Suppressor macrophage treated with lipopolysaccharide for 1 hour (primary cell): ENCODE data around the gene TSKS.

Experiments
- DNase-seq, 3 donors: peaks; one replicate each; pipeline ENCODE4 v3.0.0-alpha.2; 2020 to 2022

The TSKS gene

DNA sequence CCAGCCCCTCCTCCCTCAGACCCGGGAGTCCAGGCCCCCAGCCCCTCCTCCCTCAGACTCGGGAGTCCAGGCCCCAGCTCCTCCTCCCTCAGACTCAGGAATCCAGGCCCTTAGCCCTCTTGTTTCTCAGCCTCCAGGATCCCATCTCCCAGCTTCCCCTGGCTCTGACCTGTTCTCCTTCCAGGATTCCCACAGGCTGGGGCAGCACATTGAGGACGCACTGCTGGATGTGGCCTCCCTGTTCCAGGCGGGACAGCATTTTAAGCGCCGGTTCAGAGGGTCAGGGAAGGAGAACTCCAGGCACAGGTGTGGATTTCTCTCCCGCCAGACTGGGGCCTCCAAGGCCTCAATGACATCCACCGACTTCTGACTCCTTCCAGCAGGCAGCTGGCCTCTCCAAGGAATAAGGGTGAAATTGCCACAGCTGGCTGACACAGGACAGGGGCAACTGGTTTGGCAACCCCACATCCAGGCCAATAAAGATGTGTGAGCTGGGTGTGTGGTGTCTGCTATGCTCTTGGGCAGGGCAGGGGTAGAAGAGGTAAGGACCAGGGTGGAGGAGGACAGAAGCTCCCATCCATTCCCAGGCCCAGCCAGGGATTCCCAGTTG, 49.8 kb downstream of the TSKS start:
- no peak for DNase-seq

DNA sequence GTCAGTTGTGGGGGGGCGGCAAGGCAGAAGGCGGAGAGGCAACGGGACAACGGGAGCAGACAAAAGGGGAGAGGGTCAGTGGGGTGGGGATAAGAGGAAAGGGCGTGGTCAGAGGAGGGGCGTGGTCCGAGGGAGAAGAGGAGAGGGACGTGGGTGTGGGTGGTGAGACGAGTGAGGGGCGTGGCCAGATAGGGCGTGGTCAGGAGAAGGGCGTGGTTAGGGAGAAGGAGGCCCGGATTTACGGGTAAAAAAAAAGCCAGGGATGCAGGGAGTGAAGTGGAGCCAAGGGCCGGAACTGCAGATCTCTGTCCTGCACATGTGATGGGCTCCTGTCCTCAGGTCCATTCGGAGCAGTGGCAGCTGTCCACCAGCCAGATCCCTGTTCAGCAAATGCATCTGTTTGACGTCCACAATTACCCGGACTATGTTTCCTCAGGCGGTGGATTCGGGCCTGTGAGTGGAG, 50.7 kb downstream of the TSKS start:
- DNase-seq: peak in 2 of 3 donors; percentile 13 to 30

DNA sequence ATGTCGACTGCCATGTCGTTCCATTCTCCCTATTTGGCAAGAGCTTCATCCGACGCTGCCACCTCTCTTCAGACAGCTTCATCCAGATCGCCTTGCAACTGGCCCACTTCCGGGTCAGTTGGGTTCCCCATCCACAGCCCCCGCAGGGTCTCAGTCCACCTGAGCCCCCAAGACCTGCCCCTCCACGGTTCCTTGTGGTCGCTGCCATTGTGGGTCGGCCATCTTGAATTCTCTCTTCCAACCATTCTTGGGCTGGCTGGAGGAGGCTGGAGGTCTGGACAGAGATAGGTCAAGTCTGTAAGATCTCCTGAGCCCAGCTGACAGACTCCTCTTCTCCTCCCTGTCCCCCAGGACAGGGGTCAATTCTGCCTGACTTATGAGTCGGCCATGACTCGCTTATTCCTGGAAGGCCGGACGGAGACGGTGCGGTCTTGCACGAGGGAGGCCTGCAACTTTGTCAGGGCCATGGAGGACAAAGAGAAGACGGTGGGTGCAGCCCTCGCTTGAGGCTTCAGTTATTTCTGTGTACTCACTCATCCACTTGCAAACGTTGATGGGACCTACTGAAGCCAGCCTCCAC, 52.6 kb downstream of the TSKS start:
- DNase-seq: no peak

DNA sequence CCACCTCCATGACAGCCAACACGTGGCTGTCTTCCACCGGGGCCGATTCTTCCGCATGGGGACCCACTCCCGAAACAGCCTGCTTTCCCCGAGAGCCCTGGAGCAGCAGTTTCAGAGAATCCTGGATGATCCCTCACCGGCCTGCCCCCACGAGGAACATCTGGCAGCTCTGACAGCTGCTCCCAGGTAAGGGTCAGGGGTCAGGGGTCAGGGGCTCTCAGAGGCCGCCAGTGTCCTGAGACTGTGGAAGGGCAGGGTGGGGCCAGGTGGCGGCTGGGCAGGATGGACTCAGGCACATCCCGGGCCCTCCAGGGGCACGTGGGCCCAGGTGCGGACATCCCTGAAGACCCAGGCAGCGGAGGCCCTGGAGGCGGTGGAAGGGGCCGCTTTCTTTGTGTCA, 57.2 kb downstream of the TSKS start:
- no peak for DNase-seq

DNA sequence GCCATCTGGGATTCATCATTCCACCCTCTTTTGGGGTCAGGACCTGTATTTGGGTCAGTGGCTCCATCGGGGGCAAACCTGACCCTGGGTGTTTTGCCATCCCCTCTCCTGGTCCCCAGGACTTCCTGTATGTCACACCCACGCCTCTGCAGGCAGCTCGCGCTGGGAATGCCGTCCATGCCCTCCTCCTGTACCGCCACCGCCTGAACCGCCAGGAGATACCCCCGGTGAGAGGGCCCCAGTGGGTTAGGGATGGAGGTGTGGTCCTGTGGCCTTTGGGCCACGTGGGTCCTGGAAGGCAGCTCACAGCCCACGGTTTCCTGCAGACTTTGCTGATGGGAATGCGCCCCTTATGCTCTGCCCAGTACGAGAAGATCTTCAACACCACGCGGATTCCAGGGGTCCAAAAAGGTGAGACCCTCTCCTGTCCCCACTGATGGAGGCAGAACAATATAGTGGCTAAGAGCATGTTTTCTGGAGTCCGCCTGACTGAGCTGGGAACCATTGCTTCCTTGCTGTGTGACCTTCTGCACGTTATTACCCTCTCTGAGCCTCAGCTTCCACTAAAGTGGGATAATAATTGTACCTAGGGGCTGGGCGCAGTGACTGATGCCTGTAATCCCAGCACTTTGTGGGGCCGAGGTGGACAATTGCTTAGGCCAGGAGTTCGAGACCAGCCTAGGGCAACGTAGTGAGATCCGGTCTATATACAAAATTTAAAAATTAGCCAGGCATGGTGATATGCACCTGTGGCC, 58.0 kb downstream of the TSKS start:
- DNase-seq: no peak

DNA sequence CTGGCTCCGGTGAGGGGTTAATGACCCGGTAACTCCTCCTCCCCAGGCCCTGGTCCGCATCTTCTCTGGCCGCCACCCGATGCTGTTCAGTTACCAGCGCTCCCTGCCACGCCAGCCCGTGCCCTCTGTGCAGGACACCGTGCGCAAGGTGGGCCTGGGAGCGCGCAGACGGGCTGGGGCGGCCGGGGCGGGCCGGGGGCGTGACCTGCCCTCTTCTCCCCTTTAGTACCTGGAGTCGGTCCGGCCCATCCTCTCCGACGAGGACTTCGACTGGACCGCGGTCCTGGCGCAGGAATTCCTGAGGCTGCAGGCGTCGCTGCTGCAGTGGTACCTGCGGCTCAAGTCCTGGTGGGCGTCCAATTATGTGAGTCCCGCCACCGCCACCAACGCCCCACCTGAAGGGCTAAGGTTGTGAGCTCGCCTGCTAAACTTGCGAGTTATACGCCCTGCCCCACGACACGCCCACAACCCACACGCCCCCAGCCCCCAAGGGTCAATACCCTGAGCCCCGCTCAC, 61.8 kb downstream of the TSKS start:
- DNase-seq: no peak

DNA sequence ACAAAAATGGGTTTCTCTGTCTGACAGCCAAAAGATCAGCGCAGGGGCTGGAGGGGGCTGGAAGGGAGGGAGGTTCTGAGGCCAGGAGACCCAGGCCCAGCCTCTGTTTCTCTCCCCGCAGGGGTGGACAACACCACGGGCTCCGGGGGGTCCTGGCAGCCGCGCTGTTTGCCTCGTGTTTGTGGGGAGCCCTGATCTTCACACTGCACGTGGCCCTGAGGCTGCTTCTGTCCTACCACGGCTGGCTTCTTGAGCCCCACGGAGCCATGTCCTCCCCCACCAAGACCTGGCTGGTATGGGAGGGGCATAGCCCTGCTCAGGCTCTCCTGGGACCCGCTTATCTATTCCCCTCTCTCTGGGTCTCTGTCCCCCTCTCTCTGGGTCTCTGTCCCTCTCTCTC, 62.5 kb downstream of the TSKS start:
- no peak for DNase-seq

DNA sequence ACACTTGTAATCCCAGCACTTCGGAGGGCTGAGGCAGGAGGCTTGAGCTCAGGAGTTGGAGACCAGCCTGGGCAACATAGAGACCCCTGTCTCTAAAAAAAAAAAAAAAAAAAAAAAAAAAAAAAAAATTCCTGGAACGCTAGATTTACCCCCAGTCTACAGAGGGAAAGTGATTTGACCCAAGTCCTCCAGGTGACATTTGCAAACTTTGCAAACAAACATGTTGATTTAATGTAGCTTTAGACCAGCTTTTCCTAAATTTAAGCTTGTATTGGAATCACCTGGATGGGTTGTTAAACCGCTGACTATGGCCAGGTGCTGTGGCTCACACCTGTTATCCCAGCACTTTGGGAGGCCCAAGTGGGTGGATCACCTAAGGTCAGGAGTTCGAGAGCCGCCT, 63.7 kb downstream of the TSKS start:
- no peak for DNase-seq

DNA sequence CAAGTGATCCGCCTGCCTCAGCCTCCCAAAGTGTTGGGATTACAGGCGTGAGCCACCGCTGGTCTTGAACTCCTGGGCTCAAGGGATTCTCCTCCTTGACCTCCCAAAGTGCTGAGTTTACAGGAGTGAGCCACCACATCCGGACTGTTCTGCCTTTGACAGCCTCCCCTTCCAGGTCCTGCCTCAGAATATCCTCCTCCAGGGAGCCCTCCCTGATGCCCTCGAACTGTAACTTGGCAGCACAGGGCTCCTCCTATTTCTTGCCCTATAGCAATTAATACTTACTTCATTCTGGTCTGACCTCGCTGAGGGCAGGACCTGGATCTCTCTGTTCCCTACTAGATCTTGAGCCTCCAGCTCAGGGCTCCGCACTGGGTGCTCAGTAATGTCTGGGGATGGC, 66.2 kb downstream of the TSKS start:
- DNase-seq: no peak

DNA sequence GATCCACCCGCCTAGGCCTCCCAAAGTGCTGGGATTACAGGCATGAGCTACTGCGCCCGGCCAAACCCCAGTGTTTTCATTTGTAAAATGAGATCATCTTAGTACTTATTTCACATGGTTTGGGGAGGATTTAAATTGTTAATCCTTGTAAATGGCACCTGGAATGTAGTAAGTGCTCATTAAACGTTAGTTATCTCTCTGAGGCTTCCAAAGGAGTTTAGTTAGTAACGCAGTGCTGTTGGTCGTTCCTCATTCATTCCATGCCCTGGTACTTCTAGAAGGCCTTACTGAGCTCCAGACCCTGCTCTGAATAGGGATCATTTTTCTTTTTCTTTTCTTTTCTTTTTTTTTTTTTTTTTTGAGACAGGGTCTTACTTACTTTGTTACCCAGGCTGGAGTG, 67.0 kb downstream of the TSKS start:
- no peak for DNase-seq

DNA sequence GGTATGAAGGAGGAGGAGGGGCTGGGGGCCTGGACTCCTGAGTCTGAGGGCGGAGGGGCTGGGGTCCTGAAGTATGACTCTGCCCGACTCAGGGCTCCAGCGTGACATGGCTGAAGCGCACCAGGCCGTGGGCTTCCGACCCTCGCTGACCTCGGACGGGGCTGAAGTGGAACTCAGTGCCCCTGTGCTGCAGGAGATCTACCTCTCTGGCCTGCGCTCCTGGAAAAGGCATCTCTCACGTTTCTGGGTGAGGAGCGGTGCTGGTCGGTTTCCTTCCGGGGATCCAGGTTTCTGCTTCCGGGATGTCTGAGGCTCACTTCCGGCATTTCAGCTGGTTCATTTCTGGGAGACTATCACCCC, 71.0 kb downstream of the TSKS start:
- no peak for DNase-seq

DNA sequence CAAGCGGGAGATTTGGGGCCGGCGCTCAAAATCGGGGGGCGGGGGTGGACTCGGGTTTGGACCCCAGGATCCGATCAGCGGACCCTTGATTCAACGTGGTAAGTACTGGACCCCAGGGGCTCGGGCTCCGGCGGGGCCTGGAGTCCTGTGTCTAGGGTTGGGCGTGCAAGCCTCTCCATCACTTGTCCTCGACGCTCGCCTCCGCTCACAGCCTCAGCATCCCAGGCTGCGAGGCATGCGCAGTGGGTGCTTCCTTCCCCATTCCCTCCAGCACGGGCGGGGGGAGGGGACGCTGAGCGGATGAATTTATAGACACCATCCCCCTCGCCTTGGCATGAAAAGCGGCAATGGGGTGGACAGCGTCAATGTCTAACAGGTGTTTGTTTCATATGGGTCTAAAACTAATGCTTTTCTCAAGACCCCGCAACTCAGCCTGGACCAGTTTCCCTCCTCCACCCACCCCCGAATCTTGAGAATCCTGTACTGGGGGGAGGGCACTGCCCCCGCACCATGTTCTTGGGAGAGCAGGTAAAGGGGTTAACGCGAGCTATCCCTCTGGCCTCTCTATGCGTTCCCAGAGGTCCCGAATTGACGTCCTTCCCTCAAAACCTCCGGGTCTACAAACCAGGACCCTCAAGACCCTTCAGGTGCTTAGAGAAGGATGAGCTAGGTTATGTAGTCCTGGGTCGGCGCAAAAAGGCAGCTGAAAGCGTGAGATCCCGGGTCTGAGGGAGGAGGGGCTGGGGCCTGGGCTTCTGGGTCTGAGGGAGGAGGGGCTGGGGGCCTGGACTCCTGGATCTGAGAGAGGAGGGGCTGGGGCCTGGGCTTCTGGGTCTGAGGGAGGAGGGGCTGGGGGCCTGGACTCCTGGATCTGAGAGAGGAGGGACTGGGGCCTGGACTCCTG, 71.6 kb downstream of the TSKS start:
- DNase-seq: peak; percentile 35 to 60 (median 39)

DNA sequence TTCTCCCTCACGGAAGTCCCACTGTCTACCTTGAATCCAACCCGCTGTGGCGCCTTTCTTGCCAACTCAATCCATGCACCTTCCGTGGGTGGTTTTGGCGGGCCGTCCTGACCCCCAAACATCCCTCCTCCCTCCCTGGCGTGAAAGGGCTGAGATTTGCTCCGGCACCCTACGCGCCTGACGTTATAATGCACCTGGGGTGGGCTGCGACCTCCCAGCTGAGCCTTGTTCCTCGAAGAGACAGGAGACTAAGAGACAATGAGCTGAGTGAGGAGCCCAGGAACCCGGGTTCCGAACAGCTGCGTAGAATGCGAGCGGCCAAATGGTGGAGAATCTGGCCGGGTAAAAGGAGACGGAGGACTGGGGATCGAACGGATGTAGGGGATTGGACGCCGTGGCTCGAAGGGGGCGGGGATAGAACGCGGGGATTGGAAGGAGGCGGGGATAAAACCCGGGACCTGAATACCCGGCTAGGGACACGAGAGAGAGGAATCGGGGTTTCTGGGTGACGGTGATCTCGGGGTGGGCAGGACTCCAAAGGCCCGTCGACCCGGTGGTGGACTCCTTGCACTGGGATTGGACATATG, 72.4 kb downstream of the TSKS start, which contains the start of gene CPT1C:
CPT1C (plus strand) TSS at position 461 of the 587 bp plus-strand sequence. CDS start 1,137 bp downstream, outside the sequence.
- peak; percentile 25 to 48 (median 47) for DNase-seq

DNA sequence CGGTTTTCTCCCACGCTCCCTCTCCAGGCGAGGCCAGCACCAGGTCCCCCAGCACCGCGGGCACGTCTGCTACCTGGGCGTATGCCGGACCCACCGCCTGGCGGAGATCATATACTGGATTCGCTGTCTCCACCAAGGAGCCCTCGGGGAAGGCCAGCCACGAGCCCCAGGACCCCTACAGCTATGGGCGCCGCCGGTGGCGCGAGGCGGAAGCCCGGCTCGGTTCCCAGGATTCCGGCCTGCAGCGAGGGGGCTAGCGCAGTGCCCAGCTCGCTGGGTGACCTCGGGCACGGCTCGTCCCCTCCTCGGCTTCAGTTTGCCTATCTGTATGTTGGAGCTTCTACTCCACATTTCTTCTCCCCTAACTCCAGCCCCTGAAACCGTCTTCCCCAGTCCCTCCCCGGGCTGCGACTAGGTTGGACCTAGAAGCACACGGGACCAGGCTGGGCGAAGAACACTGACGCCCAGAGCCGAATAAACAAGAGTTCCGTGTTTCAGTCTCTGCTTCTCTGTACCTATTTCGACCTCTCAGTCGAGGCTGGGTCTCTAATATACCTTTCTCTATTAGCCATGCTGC, 72.9 kb downstream of the TSKS start:
- DNase-seq: no peak
